HL-60 (cell line): ENCODE results near the gene KRT2.

Source experiments
- DNase-seq, 2 experiments: peaks; one replicate each; pipeline ENCODE4 v3.0.0-alpha.2; 2010 to 2020; ENCODE audit warnings: low read depth in 1 of 2, low spot score in 1 of 2
- H3K27ac ChIP-seq: fragments of 250-450 bp; sonication (Bioruptor Pico); replicated peaks from 2 replicates; pipeline ENCODE4 v1.5.1; 2020; ENCODE audit warnings: mild to moderate bottlenecking, moderate library complexity
- H3K27me3 ChIP-seq: fragments of 250-450 bp; sonication (Bioruptor Pico); 2 replicates; pipeline ENCODE4 v1.5.1; 2021; ENCODE audit warnings: mild to moderate bottlenecking, moderate library complexity; ENCODE audit not compliant: insufficient read depth, poor library complexity, severe bottlenecking
- H3K4me3 ChIP-seq: replicated peaks from 2 replicates; pipeline ENCODE4 v1.5.1; 2011; ENCODE audit warnings: mild to moderate bottlenecking, control low read depth, low read length; ENCODE audit not compliant: insufficient read depth
- GABPA ChIP-seq: IDR thresholded peaks from 2 replicates; pipeline ENCODE4 v1.6.1; 2012; ENCODE audit warnings: low read depth
- POLR2AphosphoS5 ChIP-seq: IDR thresholded peaks from 2 replicates; pipeline ENCODE4 v1.6.1; 2012; ENCODE audit warnings: low read depth
- SPI1 ChIP-seq: IDR thresholded peaks from 2 replicates; pipeline ENCODE4 v1.6.1; 2012; ENCODE audit warnings: low read depth, mild to moderate bottlenecking, borderline replicate concordance
- TF ChIP-seq, protein P1 (sequence below): IDR thresholded peaks from 2 replicates; pipeline ENCODE4 v1.6.1; 2012; ENCODE audit warnings: low read depth; ENCODE audit not compliant: insufficient replicate concordance
- TF ChIP-seq, protein P2 (sequence below): IDR thresholded peaks from one replicate; pipeline ENCODE4 v1.5.1; 2011; ENCODE audit warnings: low read length, control low read depth, inconsistent platforms; ENCODE audit not compliant: insufficient read depth

The KRT2 gene

DNA sequence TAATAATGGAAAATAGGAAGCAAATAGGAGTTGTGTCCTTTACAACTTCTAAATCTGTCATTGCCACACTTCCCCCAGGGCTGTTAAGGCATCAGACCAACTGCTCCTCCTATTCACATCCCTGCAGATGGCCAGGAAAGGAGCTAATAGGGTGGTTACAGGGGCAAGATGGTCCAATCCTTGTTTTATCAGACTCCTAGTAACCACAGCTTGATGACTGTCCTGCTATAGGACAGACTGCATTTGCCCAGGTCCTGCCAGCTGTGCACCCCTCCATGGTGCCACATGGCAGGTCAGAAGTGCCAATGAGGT is 10.9 kb upstream of the KRT2 start:
- Histone ChIP-seq H3K27ac (no peak overlapping the region), H3K4me3 (no peak overlapping the region), H3K27me3 (peaks cover 2% of the 10 kb centered on the region)
- no peak for DNase-seq
- TF ChIP-seq, protein P1, sequence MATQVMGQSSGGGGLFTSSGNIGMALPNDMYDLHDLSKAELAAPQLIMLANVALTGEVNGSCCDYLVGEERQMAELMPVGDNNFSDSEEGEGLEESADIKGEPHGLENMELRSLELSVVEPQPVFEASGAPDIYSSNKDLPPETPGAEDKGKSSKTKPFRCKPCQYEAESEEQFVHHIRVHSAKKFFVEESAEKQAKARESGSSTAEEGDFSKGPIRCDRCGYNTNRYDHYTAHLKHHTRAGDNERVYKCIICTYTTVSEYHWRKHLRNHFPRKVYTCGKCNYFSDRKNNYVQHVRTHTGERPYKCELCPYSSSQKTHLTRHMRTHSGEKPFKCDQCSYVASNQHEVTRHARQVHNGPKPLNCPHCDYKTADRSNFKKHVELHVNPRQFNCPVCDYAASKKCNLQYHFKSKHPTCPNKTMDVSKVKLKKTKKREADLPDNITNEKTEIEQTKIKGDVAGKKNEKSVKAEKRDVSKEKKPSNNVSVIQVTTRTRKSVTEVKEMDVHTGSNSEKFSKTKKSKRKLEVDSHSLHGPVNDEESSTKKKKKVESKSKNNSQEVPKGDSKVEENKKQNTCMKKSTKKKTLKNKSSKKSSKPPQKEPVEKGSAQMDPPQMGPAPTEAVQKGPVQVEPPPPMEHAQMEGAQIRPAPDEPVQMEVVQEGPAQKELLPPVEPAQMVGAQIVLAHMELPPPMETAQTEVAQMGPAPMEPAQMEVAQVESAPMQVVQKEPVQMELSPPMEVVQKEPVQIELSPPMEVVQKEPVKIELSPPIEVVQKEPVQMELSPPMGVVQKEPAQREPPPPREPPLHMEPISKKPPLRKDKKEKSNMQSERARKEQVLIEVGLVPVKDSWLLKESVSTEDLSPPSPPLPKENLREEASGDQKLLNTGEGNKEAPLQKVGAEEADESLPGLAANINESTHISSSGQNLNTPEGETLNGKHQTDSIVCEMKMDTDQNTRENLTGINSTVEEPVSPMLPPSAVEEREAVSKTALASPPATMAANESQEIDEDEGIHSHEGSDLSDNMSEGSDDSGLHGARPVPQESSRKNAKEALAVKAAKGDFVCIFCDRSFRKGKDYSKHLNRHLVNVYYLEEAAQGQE: no peak
- TF ChIP-seq, protein P2, sequence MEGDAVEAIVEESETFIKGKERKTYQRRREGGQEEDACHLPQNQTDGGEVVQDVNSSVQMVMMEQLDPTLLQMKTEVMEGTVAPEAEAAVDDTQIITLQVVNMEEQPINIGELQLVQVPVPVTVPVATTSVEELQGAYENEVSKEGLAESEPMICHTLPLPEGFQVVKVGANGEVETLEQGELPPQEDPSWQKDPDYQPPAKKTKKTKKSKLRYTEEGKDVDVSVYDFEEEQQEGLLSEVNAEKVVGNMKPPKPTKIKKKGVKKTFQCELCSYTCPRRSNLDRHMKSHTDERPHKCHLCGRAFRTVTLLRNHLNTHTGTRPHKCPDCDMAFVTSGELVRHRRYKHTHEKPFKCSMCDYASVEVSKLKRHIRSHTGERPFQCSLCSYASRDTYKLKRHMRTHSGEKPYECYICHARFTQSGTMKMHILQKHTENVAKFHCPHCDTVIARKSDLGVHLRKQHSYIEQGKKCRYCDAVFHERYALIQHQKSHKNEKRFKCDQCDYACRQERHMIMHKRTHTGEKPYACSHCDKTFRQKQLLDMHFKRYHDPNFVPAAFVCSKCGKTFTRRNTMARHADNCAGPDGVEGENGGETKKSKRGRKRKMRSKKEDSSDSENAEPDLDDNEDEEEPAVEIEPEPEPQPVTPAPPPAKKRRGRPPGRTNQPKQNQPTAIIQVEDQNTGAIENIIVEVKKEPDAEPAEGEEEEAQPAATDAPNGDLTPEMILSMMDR: no peak
- no peak for TF ChIP-seq SPI1
- TF ChIP-seq POLR2AphosphoS5: no peak
- TF ChIP-seq GABPA: no peak

DNA sequence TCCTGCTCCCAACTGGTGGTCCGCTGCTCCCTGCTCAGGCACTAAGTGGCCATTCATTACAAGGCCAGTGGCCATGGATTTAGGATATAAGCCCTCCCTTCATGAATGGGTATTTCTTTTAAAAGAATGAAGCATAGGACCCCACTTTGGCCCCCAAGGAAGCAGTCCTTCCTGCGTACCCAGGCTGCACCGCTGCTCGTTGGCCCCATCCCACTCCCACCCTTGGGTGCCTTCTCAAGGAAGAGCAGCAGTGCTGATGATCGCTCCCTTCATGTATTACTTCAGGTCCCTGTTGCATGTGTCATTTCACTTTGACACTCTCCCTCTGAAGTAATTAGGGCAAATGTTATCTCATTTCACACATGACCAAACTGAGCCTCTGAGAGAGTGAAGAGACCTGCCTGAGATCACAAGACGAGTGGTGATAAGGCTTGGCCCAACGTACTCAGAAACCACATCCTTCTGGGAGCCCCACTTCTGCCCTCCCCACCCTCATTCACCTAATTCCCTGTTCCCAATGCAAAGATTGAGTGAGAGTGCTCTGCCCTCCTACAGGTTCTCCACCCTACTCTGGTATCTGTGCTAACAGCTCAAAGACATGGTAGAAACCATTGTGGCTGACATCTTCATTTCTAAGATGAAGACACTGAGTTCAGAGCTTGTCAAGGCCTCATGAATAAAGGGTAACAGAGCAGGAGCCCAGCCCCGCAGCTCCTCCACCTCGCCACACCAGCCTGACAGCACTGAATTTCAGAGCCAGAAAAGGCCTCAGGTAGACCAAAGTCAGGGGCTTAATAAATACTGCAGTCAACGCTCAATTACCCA is 10.3 kb upstream of the KRT2 start:
- Histone ChIP-seq H3K4me3 (no peak overlapping the region), H3K27me3 (peaks cover 2% of the 10 kb centered on the region), H3K27ac (no peak overlapping the region)
- no peak for DNase-seq
- TF ChIP-seq SPI1 (no peak), POLR2AphosphoS5 (no peak), GABPA (no peak)
- TF ChIP-seq, protein P1: no peak
- TF ChIP-seq, protein P2: no peak

DNA sequence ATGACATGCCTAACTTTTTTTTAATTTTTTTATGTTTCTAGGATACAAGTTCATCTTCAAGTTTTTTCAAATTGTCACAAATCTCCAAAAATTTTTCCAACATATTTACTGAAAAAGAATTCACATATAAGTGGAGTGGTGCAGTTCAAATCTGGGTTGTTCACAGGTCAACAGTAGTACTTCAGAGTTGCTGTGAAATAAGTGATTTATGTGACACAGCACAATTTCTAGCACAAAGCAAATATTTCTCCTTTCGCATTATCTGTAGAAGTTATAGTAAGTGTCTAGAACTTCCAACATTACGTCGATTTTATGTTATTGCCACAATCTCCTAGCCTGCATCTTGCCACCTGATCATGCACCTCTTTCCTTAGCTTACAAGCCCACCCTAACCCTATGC is 9.7 kb upstream of the KRT2 start:
- TF ChIP-seq GABPA (no peak), POLR2AphosphoS5 (no peak), SPI1 (no peak)
- TF ChIP-seq, protein P1: no peak
- TF ChIP-seq, protein P2: no peak
- H3K27ac ChIP-seq: no peak overlapping the region
- H3K4me3 ChIP-seq: no peak overlapping the region
- no peak for DNase-seq
- peaks cover 2% of the 10 kb centered on the region for H3K27me3 ChIP-seq
